PC-3 (cell line): ENCODE data around the gene TUBGCP3. TPM values are rescaled to one million over a fixed set of nuclear protein-coding genes. Genes with fewer than 3 reads are reported as not detected.

Experiments
- ATAC-seq: fragments of 200-7000 bp; cut with Tn5 transposase; 2 replicates; pipeline ENCODE4 v1.9.1; 2020; ENCODE audit warnings: mild to moderate bottlenecking, moderate library complexity
- BruUV-seq: library from RNA; stranded (reverse); fragments of 400-500 nt; replicated peaks from 2 replicates; lab custom pipeline; 2021; lab: Mats Ljungman, UMichigan
- CTCF ChIA-PET: fragments of 300-600 bp; sonication (Branson Sonifier 250); formaldehyde crosslinking; loops from one replicate; lab custom pipeline; 2022; ENCODE audit warnings: antibody characterized with exemption; lab: Charles Lee
- POLR2A ChIA-PET: fragments of 300-600 bp; sonication (Branson Sonifier 250); formaldehyde crosslinking; loops from one replicate; lab custom pipeline; 2022; ENCODE audit warnings: antibody characterized with exemption; ENCODE audit not compliant: unreplicated experiment; lab: Charles Lee
- DNase-seq: peaks from one replicate; pipeline ENCODE4 v3.0.0-alpha.2; 2015
- H2AFZ ChIP-seq: fragments of 300-600 bp; sonication (generic); 2 replicates; pipeline ENCODE4 v1.6.0; 2016; ENCODE audit warnings: antibody characterized with exemption, low read length
- H3F3A ChIP-seq: fragments of 300-600 bp; sonication (generic); one replicate; pipeline ENCODE4 v1.6.0; 2017; ENCODE audit warnings: antibody characterized with exemption, low read length, control low read depth, mild to moderate bottlenecking; ENCODE audit not compliant: unreplicated experiment
- H3K27ac ChIP-seq: fragments of 300-600 bp; sonication (generic); 2 replicates; pipeline ENCODE4 v1.5.1; 2016; ENCODE audit warnings: mild to moderate bottlenecking, low read length
- H3K27me3 ChIP-seq: fragments of 300-600 bp; sonication (generic); 2 replicates; pipeline ENCODE4 v1.6.1; 2016; ENCODE audit warnings: low read length, mixed read lengths
- H3K36me3 ChIP-seq: fragments of 300-600 bp; sonication (generic); 2 replicates; pipeline ENCODE4 v1.6.1; 2016; ENCODE audit warnings: low read depth, mixed run types, low read length, mixed read lengths
- H3K4me1 ChIP-seq: fragments of 300-600 bp; sonication (generic); 2 replicates; pipeline ENCODE4 v1.5.1; 2016; ENCODE audit warnings: low read length; ENCODE audit not compliant: insufficient read depth
- H3K4me2 ChIP-seq: fragments of 300-600 bp; sonication (generic); 2 replicates; pipeline ENCODE4 v1.6.0; 2016; ENCODE audit warnings: low read length
- H3K4me3 ChIP-seq: fragments of 300-600 bp; sonication (generic); 2 replicates; pipeline ENCODE4 v1.5.1; 2016; ENCODE audit warnings: mild to moderate bottlenecking, low read length, mixed read lengths
- H3K79me2 ChIP-seq: fragments of 300-600 bp; sonication (generic); 2 replicates; pipeline ENCODE4 v1.6.1; 2017; ENCODE audit warnings: low read length, mixed read lengths
- H3K9ac ChIP-seq: fragments of 300-600 bp; sonication (generic); 2 replicates; pipeline ENCODE4 v1.6.0; 2016; ENCODE audit warnings: mild to moderate bottlenecking, low read length
- H3K9me2 ChIP-seq: fragments of 300-600 bp; sonication (generic); replicated peaks from 2 replicates; pipeline ENCODE4 v1.6.1; 2016; ENCODE audit warnings: mixed run types, low read length, mixed read lengths
- H3K9me3 ChIP-seq: fragments of 300-600 bp; sonication (generic); 2 replicates; pipeline ENCODE4 v1.6.1; 2016; ENCODE audit warnings: low read length, mixed read lengths
- H4K20me1 ChIP-seq: fragments of 300-600 bp; sonication (generic); 2 replicates; pipeline ENCODE4 v1.6.1; 2016; ENCODE audit warnings: low read length, mixed read lengths
- CTCF ChIP-seq: fragments of 300-600 bp; sonication (generic); conservative IDR thresholded peaks from 2 replicates; pipeline ENCODE4 v1.5.1; 2017; ENCODE audit warnings: antibody characterized with exemption, low read depth, mild to moderate bottlenecking, low read length
- EZH2 ChIP-seq: fragments of 300-600 bp; sonication (generic); IDR thresholded peaks from one replicate; pipeline ENCODE4 v1.6.1; 2017; ENCODE audit warnings: antibody characterized with exemption, mild to moderate bottlenecking, low read length; ENCODE audit not compliant: unreplicated experiment
- EZH2phosphoT487 ChIP-seq: fragments of 300-600 bp; sonication (generic); IDR thresholded peaks from 2 replicates; pipeline ENCODE4 v1.6.1; 2018; ENCODE audit warnings: mild to moderate bottlenecking, antibody characterized with exemption, low read length, borderline replicate concordance
- intact Hi-C: fragments of 100-400 bp; cut with micrococcal nuclease; formaldehyde crosslinking; loops from 2 replicates; pipeline ENCODE4 v1.9.0; 2023
- total RNA-seq: library from RNA; depleted of rRNA; stranded (reverse); fragments of >200 nt; gene quantifications from 2 replicates; pipeline ENCODE4 v1.2.3, GENCODE V29; 2014

TUBGCP3 gene
- total RNA-seq, 1 experiment from 2014 or later, result 25.8 TPM

- no peak overlapping the region for H3K9ac ChIP-seq
- H2AFZ ChIP-seq, result no peak overlapping the region
- TF ChIP-seq EZH2phosphoT487 (no peak), CTCF (no peak), EZH2 (no peak)
- ATAC-seq (no peak), DNase-seq (no peak)
- intact Hi-C loops, result no loop called here
- no peaks in the 10 kb centered on the region for H3K9me3 ChIP-seq
- H3K9me2 ChIP-seq, result no peaks in the 10 kb centered on the region
- H3F3A ChIP-seq, result no peaks in the 10 kb centered on the region
- CTCF ChIA-PET, result no interaction called here
- H3K4me1 ChIP-seq, result peaks cover 6% of the 10 kb centered on the region
- no peak overlapping the region for H3K27ac ChIP-seq
- H3K27me3 ChIP-seq, result no peaks in the 10 kb centered on the region
- H4K20me1 ChIP-seq, result peaks cover 5% of the 10 kb centered on the region; the same call in 1 of the 2 replicates
- BruUV-seq, result no TSS peak
- no peaks in the 10 kb centered on the region for H3K79me2 ChIP-seq
- H3K36me3 ChIP-seq, result no peaks in the 10 kb centered on the region
- POLR2A ChIA-PET, result no interaction called here
- no peak overlapping the region for H3K4me2 ChIP-seq
- no peak overlapping the region for H3K4me3 ChIP-seq
These were observed 57.1 kb downstream of the TUBGCP3 start for GRCh38 chr13:112530861-112531260.

- DNase-seq (no peak), ATAC-seq (no peak)
- no peaks in the 10 kb centered on the region for H3K27me3 ChIP-seq
- H3K9ac ChIP-seq, result no peak overlapping the region
- H3K79me2 ChIP-seq, result no peaks in the 10 kb centered on the region
- no peak overlapping the region for H3K27ac ChIP-seq
- H3F3A ChIP-seq, result no peaks in the 10 kb centered on the region
- H3K9me2 ChIP-seq, result no peaks in the 10 kb centered on the region
- H4K20me1 ChIP-seq, result peaks cover 15% of the 10 kb centered on the region; the same call in 1 of the 2 replicates
- no peak overlapping the region for H3K4me3 ChIP-seq
- peaks cover 15% of the 10 kb centered on the region for H3K4me1 ChIP-seq
- H3K4me2 ChIP-seq, result no peak overlapping the region
- CTCF ChIA-PET, result no interaction called here
- no peaks in the 10 kb centered on the region for H3K36me3 ChIP-seq
- no peak overlapping the region for H2AFZ ChIP-seq
- TF ChIP-seq EZH2phosphoT487 (no peak), CTCF (no peak), EZH2 (no peak)
- BruUV-seq, result no TSS peak
- intact Hi-C loops, result loop anchor here (5.0 kb wide), 1 partner anchor 58 kb away; the partner anchor contains the start of gene TUBGCP3
- POLR2A ChIA-PET, result no interaction called here
- H3K9me3 ChIP-seq, result no peaks in the 10 kb centered on the region
These were observed 58.7 kb downstream of the TUBGCP3 start for GRCh38 chr13:112529216-112529615.

GRCh38 chr13:112526146-112526853 lies 61.7 kb downstream of the TUBGCP3 start:
- H3K4me2 ChIP-seq, result no peak overlapping the region
- ATAC-seq (no peak), DNase-seq (no peak)
- H3K4me1 ChIP-seq, result peaks cover 24% of the 10 kb centered on the region
- H3K9me3 ChIP-seq, result no peaks in the 10 kb centered on the region
- CTCF ChIA-PET, result no interaction called here
- H3K27me3 ChIP-seq, result no peaks in the 10 kb centered on the region
- intact Hi-C loops, result loop anchor here (5.0 kb wide), 1 partner anchor 61 kb away; the partner anchor contains the start of gene TUBGCP3
- H4K20me1 ChIP-seq, result peaks cover 28% of the 10 kb centered on the region; the same call in 1 of the 2 replicates
- no peak overlapping the region for H3K9ac ChIP-seq
- no peaks in the 10 kb centered on the region for H3K9me2 ChIP-seq
- H3K27ac ChIP-seq, result no peak overlapping the region
- POLR2A ChIA-PET, result no interaction called here
- no peaks in the 10 kb centered on the region; the same call in 1 of the 2 replicates for H3K36me3 ChIP-seq
- no peaks in the 10 kb centered on the region for H3K79me2 ChIP-seq
- no TSS peak for BruUV-seq
- no peak overlapping the region for H2AFZ ChIP-seq
- no peak overlapping the region for H3K4me3 ChIP-seq
- no peak for TF ChIP-seq EZH2phosphoT487
- TF ChIP-seq CTCF, result no peak
- no peak for TF ChIP-seq EZH2
- H3F3A ChIP-seq, result no peaks in the 10 kb centered on the region
